K562 (cell line): ENCODE results near the gene AGPAT4. TPM values are rescaled to one million over a fixed set of nuclear protein-coding genes. Genes with fewer than 3 reads are reported as not detected.
A peak's percentile ranks its signal among the peaks of the same experiment; 100 is the strongest.

Source experiments
- ATF7 ChIP-seq: fragments of 450-650 bp; IDR thresholded peaks from 2 replicates; pipeline ENCODE4 v1.7.1; 2014; ENCODE audit warnings: mild to moderate bottlenecking, moderate library complexity
- DPF2 ChIP-seq: fragments of 450-650 bp; IDR thresholded peaks from 2 replicates; pipeline ENCODE4 v1.6.1; 2016
- EP400 ChIP-seq: fragments of 450-650 bp; IDR thresholded peaks from 2 replicates; pipeline ENCODE4 v1.6.1; 2017; ENCODE audit warnings: antibody characterized with exemption, mild to moderate bottlenecking, moderate library complexity
- FIP1L1 ChIP-seq: fragments of 200-400 bp; formaldehyde crosslinking; IDR thresholded peaks from 2 replicates; pipeline ENCODE4 v1.6.1; 2018; ENCODE audit warnings: mild to moderate bottlenecking, low read depth, low read length; ENCODE audit not compliant: poor library complexity, severe bottlenecking
- FOXA3 ChIP-seq, 2 experiments: fragments of 450-650 bp in 1 of 2; sonication (generic) in 1 of 2; formaldehyde crosslinking; IDR thresholded peaks in 1 of 2; conservative IDR thresholded peaks in 1 of 2; 2 replicates each; pipeline versions ENCODE4 v1.4.0 to v1.8.0; 2020 to 2022; ENCODE audit warnings: mild to moderate bottlenecking in 2 of 2, missing genetic modification reagents in 1 of 2
- GABPB1 ChIP-seq: sonication (generic); formaldehyde crosslinking; IDR thresholded peaks from 2 replicates; pipeline ENCODE4 v1.8.0; 2022; ENCODE audit warnings: mild to moderate bottlenecking, missing genetic modification reagents
- GABPB2 ChIP-seq: fragments of 250-450 bp; sonication (Bioruptor Pico); conservative IDR thresholded peaks from 2 replicates; pipeline ENCODE4 v1.5.1; 2021; ENCODE audit warnings: mild to moderate bottlenecking
- MEIS2 ChIP-seq: fragments of 450-650 bp; IDR thresholded peaks from 2 replicates; pipeline ENCODE4 v1.6.1; 2014; ENCODE audit warnings: mild to moderate bottlenecking; ENCODE audit not compliant: partially characterized antibody
- MTA3 ChIP-seq: fragments of 450-650 bp; formaldehyde crosslinking; IDR thresholded peaks from 2 replicates; pipeline ENCODE4 v1.6.1; 2017; ENCODE audit warnings: mild to moderate bottlenecking, borderline replicate concordance
- MYNN ChIP-seq, 2 experiments: sonication (generic); formaldehyde crosslinking in 1 of 2; IDR thresholded peaks; 2 replicates each; pipeline versions ENCODE4 v1.5.0 to v1.6.1; 2016 to 2020; ENCODE audit warnings: antibody characterized with exemption in 1 of 2, missing genetic modification reagents in 1 of 2
- NEUROD1 ChIP-seq: fragments of 150-350 bp; IDR thresholded peaks from 2 replicates; pipeline ENCODE4 v1.6.1; 2014; ENCODE audit warnings: borderline replicate concordance, low read length, low read depth; ENCODE audit not compliant: partially characterized antibody
- PHF8 ChIP-seq: fragments of 200-600 bp; sonication (generic); IDR thresholded peaks from 2 replicates; pipeline ENCODE4 v1.6.1; 2012; ENCODE audit warnings: mixed run types, mild to moderate bottlenecking, inconsistent platforms, low read length, moderate library complexity, borderline replicate concordance
- RAD51 ChIP-seq: fragments of 450-650 bp; IDR thresholded peaks from 2 replicates; pipeline ENCODE4 v1.7.1; 2016; ENCODE audit warnings: low read depth, mild to moderate bottlenecking, borderline replicate concordance
- RBM14 ChIP-seq: fragments of 200-400 bp; formaldehyde crosslinking; IDR thresholded peaks from 2 replicates; pipeline ENCODE4 v1.6.1; 2018; ENCODE audit warnings: low read depth, mild to moderate bottlenecking, low read length, moderate library complexity, borderline replicate concordance; ENCODE audit not compliant: insufficient read depth
- SNRNP70 ChIP-seq: fragments of 200-400 bp; formaldehyde crosslinking; optimal IDR thresholded peaks from 2 replicates; pipeline ENCODE3; 2017; ENCODE audit warnings: low read depth, low read length
- SREBF2 ChIP-seq: sonication (generic); formaldehyde crosslinking; IDR thresholded peaks from 2 replicates; pipeline ENCODE4 v1.4.0; 2020; ENCODE audit warnings: mild to moderate bottlenecking, missing genetic modification reagents
- WHSC1 ChIP-seq: IDR thresholded peaks from one replicate; pipeline ENCODE4 v1.6.1; 2012; ENCODE audit warnings: low read length, control low read depth, inconsistent platforms
- ZNF140 ChIP-seq: fragments of 250-450 bp; sonication (Bioruptor Pico); IDR thresholded peaks from 2 replicates; pipeline ENCODE4 v1.8.0; 2021; ENCODE audit warnings: moderate library complexity, mild to moderate bottlenecking, inconsistent platforms
- ZNF212 ChIP-seq: fragments of 450-650 bp; formaldehyde crosslinking; IDR thresholded peaks from 2 replicates; pipeline ENCODE4 v1.4.0; 2020; ENCODE audit warnings: mild to moderate bottlenecking
- ZNF347 ChIP-seq: fragments of 450-650 bp; formaldehyde crosslinking; IDR thresholded peaks from 2 replicates; pipeline ENCODE4 v1.4.0; 2020; ENCODE audit warnings: low read depth, mild to moderate bottlenecking, moderate library complexity
- polyA plus RNA-seq, 8 experiments: library from polyadenylated mRNA; depleted of rRNA in 4 of 8; stranded (reverse) in 5 of 8; unstranded in 3 of 8; fragments of >200 nt; fragmentation: Nextera tagmentation in 2 of 8; fragmentation: Illumina TruSeq in 1 of 8; extraction: Ambion mirVana in 2 of 8; extraction: Trizol in 1 of 8; gene quantifications; 2 replicates each; pipeline versions ENCODE4 v1.2.1 to v1.2.3, GENCODE V29; 2011 to 2014; ENCODE audit warnings: inconsistent platforms in 1 of 8, missing spikeins in 1 of 8
- total RNA-seq, 7 experiments: library from RNA; depleted of rRNA in 6 of 7; stranded (reverse); fragments of >200 nt in 6 of 7; fragmentation: Illumina TruSeq in 2 of 7; extraction: Trizol in 2 of 7; gene quantifications; 2 replicates each; pipeline versions ENCODE4 v1.2.1 to v1.2.3, GENCODE V29; 2011 to 2021; ENCODE audit warnings: low replicate concordance in 1 of 7
- TF ChIP-seq, protein P1 (sequence below), 2 experiments: fragments of 450-650 bp in 1 of 2; sonication (generic) in 1 of 2; formaldehyde crosslinking in 1 of 2; IDR thresholded peaks in 1 of 2; conservative IDR thresholded peaks in 1 of 2; 2 replicates each; pipeline versions ENCODE4 v1.6.1 to v1.8.1; 2016 to 2023; ENCODE audit warnings: mild to moderate bottlenecking in 2 of 2, moderate library complexity in 2 of 2, inconsistent platforms in 1 of 2, missing genetic modification reagents in 1 of 2
- TF ChIP-seq, protein P2 (sequence below): fragments of 450-650 bp; IDR thresholded peaks from 2 replicates; pipeline ENCODE4 v1.6.1; 2018; ENCODE audit not compliant: partially characterized antibody

AGPAT4 gene
- total and polyA plus RNA-seq, 9 of the 15 experiments (the other 6 are each of a cell fraction or from before 2014, with no cell fraction given) = 2.2 to 15.0 (median 5.7) TPM

DNA sequence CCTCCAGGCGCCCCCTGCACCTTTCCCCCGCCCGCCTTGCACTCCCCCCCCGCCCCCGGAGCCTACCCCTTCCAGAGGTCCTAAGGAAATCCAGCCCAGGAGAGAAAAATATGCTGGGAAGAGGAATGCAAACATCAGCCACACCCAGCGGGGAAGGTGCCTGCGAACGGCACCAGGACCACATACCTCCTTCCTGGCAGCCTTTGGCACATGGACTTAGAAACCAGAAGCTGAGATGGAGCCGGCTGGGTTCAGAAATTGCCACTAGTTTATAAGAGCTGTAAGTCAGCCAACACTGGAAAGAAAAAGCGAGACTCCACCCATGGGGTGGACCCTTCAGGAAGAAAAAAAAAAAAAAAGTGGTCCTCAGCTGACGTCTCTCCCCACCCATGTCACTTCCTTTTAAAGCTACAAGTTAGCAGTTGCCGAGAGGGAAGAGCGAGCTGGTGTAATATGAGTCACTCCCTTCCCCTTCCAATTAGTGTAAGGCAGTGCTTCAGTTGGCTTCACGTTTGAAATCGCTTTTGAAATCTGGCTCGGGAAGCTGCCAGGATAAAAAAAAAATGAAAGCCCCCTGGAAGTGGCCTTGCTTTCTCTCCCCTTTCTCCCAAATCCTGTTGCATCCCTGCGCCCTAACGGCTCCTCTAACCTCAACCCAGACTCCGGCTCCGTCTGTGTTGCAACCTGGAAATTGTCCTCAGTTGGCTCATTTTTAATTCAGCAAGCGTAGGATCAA lies at the start of gene AGPAT4 (continued):
- TF ChIP-seq RAD51 (peak; percentile 55; the same call in 1 of the 2 replicates), FIP1L1 (no peak), SREBF2 (CRISPR knock-in tag) (no peak), EP400 (peak; percentile 45; the same call in 1 of the 2 replicates), NEUROD1 (peak; percentile 68), WHSC1 (no peak), ZNF347 (no peak), MYNN (IDR thresholded peaks at IDR 0.05) (peak; percentile 85), MYNN (CRISPR knock-in tag; IDR thresholded peaks at IDR 0.05) (no peak), SNRNP70 (no peak), DPF2 (peak; percentile 75), ATF7 (peak; percentile 85), ZNF140 (CRISPR knock-in tag) (no peak), FOXA3 (CRISPR knock-in tag; conservative IDR thresholded peaks at IDR 0.05 in 1 of 2, IDR thresholded peaks at IDR 0.05 in 1 of 2) (no peak), PHF8 (peak; percentile 67; the same call in 1 of the 2 replicates), MEIS2 (peak; percentile 58), RBM14 (no peak), GABPB2 (CRISPR knock-in tag) (no peak), MTA3 (peak; percentile 97), ZNF212 (CRISPR knock-in tag) (no peak), GABPB1 (CRISPR knock-in tag) (peak; percentile 87)
- TF ChIP-seq, protein P1, sequence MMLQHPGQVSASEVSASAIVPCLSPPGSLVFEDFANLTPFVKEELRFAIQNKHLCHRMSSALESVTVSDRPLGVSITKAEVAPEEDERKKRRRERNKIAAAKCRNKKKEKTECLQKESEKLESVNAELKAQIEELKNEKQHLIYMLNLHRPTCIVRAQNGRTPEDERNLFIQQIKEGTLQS (IDR thresholded peaks at IDR 0.05) = peak; percentile 85
- TF ChIP-seq, protein P1 (CRISPR knock-in tag; conservative IDR thresholded peaks at IDR 0.05) = peak; percentile 70; the same call in 1 of the 2 replicates
- TF ChIP-seq, protein P2, sequence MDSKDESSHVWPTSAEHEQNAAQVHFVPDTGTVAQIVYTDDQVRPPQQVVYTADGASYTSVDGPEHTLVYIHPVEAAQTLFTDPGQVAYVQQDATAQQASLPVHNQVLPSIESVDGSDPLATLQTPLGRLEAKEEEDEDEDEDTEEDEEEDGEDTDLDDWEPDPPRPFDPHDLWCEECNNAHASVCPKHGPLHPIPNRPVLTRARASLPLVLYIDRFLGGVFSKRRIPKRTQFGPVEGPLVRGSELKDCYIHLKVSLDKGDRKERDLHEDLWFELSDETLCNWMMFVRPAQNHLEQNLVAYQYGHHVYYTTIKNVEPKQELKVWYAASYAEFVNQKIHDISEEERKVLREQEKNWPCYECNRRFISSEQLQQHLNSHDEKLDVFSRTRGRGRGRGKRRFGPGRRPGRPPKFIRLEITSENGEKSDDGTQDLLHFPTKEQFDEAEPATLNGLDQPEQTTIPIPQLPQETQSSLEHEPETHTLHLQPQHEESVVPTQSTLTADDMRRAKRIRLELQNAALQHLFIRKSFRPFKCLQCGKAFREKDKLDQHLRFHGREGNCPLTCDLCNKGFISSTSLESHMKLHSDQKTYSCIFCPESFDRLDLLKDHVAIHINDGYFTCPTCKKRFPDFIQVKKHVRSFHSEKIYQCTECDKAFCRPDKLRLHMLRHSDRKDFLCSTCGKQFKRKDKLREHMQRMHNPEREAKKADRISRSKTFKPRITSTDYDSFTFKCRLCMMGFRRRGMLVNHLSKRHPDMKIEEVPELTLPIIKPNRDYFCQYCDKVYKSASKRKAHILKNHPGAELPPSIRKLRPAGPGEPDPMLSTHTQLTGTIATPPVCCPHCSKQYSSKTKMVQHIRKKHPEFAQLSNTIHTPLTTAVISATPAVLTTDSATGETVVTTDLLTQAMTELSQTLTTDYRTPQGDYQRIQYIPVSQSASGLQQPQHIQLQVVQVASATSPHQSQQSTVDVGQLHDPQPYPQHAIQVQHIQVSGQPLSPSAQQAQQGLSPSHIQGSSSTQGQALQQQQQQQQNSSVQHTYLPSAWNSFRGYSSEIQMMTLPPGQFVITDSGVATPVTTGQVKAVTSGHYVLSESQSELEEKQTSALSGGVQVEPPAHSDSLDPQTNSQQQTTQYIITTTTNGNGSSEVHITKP = peak; percentile 90
